HCT116 (cell line): ENCODE data around the gene TNFRSF21.

Experiments used
- CEBPB ChIP-seq: IDR thresholded peaks from 2 replicates; pipeline ENCODE4 v1.6.1; 2012; ENCODE audit warnings: low read depth
- EZH2 ChIP-seq: fragments of 200-600 bp; sonication (generic); IDR thresholded peaks from 2 replicates; pipeline ENCODE4 v1.6.1; 2017; ENCODE audit warnings: antibody characterized with exemption, mixed run types
- POLR2A ChIP-seq: IDR thresholded peaks from 2 replicates; pipeline ENCODE4 v1.7.0; 2011; ENCODE audit warnings: borderline replicate concordance; ENCODE audit not compliant: insufficient read depth, insufficient read length; ENCODE audit errors: extremely low read depth
- RAD21 ChIP-seq: IDR thresholded peaks from 2 replicates; pipeline ENCODE4 v1.6.1; 2012; ENCODE audit warnings: low read depth, mild to moderate bottlenecking
- SP1 ChIP-seq: IDR thresholded peaks from 2 replicates; pipeline ENCODE4 v1.6.1; 2012; ENCODE audit warnings: low read depth
- SRF ChIP-seq: IDR thresholded peaks from 2 replicates; pipeline ENCODE4 v1.6.1; 2012; ENCODE audit warnings: low read depth
- TCF7L2 ChIP-seq: IDR thresholded peaks from 2 replicates; pipeline ENCODE4 v1.7.0; 2011; ENCODE audit warnings: borderline replicate concordance, inconsistent platforms; ENCODE audit not compliant: insufficient read depth, insufficient read length; ENCODE audit errors: extremely low read depth
- TF ChIP-seq, protein P1 (sequence below), 3 experiments: fragments of 200-600 bp in 1 of 3; sonication (generic) in 1 of 3; IDR thresholded peaks in 2 of 3; conservative IDR thresholded peaks in 1 of 3; 2 replicates each; pipeline ENCODE4 v1.5.1; 2012 to 2017; ENCODE audit warnings: low read depth in 2 of 3, low read length in 2 of 3, antibody characterized with exemption in 1 of 3, borderline replicate concordance in 1 of 3, control low read depth in 1 of 3, mild to moderate bottlenecking in 1 of 3, mixed read lengths in 1 of 3, mixed run types in 1 of 3, moderate library complexity in 1 of 3; ENCODE audit not compliant: insufficient read depth in 1 of 3
- TF ChIP-seq, protein P2 (sequence below): IDR thresholded peaks from 2 replicates; pipeline ENCODE4 v1.6.1; 2012

DNA sequence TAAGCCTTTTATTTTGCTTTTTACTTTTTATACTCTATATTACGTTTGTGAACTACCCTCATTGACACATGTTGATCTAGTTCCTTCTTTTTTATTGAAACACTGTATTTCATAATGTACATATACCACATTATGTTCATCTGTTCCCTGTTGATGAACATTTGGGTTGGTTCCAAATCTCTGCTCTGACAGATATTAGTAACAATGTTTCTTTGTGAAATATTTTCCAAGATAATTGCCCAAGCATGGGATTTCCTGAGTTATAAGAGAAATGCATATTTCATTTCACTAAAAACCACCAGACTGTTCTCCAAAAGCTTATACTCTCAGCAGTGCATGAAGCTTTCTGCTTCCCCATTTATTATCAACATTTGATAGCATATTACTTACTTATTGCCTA lies 44.2 kb upstream of the TNFRSF21 start:
- TF ChIP-seq, protein P1, sequence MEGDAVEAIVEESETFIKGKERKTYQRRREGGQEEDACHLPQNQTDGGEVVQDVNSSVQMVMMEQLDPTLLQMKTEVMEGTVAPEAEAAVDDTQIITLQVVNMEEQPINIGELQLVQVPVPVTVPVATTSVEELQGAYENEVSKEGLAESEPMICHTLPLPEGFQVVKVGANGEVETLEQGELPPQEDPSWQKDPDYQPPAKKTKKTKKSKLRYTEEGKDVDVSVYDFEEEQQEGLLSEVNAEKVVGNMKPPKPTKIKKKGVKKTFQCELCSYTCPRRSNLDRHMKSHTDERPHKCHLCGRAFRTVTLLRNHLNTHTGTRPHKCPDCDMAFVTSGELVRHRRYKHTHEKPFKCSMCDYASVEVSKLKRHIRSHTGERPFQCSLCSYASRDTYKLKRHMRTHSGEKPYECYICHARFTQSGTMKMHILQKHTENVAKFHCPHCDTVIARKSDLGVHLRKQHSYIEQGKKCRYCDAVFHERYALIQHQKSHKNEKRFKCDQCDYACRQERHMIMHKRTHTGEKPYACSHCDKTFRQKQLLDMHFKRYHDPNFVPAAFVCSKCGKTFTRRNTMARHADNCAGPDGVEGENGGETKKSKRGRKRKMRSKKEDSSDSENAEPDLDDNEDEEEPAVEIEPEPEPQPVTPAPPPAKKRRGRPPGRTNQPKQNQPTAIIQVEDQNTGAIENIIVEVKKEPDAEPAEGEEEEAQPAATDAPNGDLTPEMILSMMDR (IDR thresholded peaks at IDR 0.05 in 2 of 3, conservative IDR thresholded peaks at IDR 0.05 in 1 of 3; ENCODE audit: borderline replicate concordance in 1 of 3, insufficient read depth in 1 of 3, low read depth in 2 of 3, low read length in 2 of 3) = no peak
- no peak for TF ChIP-seq RAD21
- no peak for TF ChIP-seq SP1
- no peak for TF ChIP-seq TCF7L2
- TF ChIP-seq POLR2A = no peak
- TF ChIP-seq CEBPB = no peak
- no peak for TF ChIP-seq EZH2
- TF ChIP-seq, protein P2, sequence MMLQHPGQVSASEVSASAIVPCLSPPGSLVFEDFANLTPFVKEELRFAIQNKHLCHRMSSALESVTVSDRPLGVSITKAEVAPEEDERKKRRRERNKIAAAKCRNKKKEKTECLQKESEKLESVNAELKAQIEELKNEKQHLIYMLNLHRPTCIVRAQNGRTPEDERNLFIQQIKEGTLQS = no peak
- no peak for TF ChIP-seq SRF
